Islet of Langerhans (tissue), 1 donor: ENCODE data around the gene KCNIP4.

Source experiments
- FAIRE-seq: peaks from one replicate; lab custom pipeline; 2011; peaks lifted over from hg19 to GRCh38; lab: Jason Lieb, UNC

Gene KCNIP4

DNA sequence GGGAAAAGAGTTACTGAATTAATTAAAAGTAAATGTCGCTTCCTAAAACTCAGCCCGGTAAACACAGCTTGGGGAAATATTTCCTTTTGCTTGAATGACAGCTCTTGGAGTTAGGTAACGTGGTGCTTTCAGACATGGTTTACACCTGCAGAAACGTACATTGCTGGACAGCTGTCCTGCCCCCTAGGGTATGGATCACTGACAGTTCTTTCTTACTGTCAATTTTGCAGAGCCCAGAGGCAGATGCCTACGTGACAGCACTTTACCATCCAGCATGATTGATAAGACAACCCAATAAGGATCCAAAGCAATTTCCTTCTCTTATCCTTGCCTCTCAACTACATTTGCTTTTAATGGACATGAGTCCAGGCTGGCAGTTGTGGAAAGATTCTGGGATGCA lies 913.8 kb downstream of the KCNIP4 start:
- no peak for FAIRE-seq

DNA sequence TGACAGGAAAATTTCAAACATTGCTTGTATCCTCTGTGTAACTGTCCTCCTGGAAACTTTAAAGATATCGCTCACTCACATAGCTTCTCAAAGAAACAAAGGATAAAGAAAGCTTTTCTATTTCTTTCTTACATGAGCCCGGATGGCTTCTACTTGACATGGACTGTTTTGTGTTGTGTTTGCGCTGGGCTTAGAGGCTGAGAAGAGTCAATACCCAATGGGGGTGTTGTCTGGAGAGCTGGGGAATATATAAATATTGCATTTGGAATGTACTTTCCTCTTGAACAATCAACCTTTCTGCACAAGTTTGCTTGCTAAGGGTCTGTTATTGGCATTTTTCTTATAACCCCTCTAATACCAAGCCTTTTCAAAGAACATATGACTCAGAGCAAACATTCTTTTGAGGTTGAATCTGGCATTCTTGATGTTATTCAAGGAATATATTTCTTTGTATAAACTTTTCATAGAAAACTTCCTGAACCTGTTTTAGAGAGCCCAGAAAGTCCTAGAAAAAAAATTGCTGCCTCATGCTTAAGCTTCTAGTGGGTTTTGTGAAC lies 916.4 kb downstream of the KCNIP4 start:
- no peak for FAIRE-seq

GRCh38 chr4:21018817-21019216 lies 929.8 kb downstream of the KCNIP4 start:
- FAIRE-seq: no peak

DNA sequence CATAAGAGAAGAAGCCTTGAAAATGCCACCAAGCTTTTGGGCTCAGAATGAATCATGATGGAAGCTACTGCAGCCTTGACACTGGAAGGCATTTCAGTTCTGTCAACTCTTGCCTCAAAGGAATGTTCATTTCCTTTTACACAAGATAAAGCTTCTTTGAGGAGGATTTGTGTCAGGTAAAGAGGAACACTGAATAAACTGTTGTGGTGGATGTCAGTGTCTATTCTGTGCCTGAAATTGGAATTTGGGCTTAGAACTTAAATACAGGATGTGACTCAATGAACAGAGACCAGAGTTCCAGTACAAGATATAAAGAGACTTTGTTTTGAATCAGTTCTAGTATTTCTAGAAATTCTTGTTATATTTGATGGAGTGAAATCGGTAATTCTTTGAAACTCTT lies 935.1 kb downstream of the KCNIP4 start:
- no peak for FAIRE-seq

DNA sequence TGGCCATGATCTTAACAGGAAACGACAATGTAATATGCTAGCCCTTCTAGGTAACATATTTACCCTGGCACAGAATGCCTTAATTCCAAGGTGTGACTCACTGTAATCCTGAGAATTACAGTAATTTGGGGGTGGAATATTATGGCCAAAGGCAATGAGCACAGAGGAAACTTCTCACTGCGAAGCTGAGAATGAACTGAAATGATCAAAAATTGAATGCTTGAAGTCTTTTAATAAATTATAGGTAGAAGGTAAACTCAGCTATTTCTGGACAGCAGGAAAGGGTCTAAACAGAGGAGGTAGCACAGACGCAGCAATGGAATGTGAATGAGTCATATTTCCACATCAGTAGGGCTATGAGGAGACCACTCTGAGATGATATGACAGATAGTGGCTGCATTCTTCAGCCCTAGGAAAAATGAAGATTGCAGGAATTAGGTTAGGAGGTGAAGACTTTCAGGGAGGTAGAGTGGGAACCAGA lies 935.7 kb downstream of the KCNIP4 start:
- no peak for FAIRE-seq

GRCh38 chr4:21011106-21011505 lies 937.5 kb downstream of the KCNIP4 start:
- FAIRE-seq: no peak

GRCh38 chr4:21009956-21010355 lies 938.6 kb downstream of the KCNIP4 start:
- no peak for FAIRE-seq

DNA sequence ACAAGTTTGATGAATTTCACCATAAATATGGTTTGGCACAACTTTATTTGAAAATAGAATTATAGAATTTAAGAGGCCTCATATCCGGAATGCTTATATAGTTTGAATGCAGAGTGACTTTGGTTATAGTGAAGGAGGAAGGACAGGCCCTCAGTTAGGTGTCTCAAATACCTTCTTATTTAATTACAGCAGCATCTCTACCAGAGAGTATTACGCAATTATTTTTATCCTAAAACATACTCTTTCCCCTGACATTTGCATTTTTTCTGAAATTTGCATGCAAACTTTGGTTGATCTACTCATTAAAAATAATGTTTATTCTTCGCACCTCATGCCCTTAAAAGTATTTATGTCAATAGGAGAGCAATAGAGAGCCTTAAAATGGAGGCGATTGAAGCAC lies 942.9 kb downstream of the KCNIP4 start:
- no peak for FAIRE-seq

DNA sequence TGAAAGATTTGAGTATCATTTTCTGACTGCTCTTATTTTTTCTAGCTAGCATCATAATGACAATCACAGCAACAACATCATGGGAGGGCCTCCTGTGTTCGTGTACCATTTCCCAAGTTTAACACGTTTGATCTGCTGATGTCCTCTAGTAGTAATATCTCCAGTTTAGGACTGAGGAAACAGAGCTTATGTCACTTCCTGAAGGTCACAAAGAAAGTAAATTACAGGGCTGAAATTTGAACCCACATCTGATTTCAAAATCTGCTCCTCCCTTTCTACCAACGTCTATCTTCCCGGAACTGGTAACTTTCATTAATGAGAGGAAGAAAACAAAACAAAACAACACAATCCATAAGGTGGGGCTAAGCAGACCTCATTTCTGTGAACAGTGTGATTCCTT lies 945.6 kb downstream of the KCNIP4 start:
- no peak for FAIRE-seq

GRCh38 chr4:21002286-21002685 lies 946.3 kb downstream of the KCNIP4 start:
- FAIRE-seq: no peak

- no peak for FAIRE-seq
Observed at GRCh38 chr4:21001490-21001889, 947.1 kb downstream of the KCNIP4 start.

DNA sequence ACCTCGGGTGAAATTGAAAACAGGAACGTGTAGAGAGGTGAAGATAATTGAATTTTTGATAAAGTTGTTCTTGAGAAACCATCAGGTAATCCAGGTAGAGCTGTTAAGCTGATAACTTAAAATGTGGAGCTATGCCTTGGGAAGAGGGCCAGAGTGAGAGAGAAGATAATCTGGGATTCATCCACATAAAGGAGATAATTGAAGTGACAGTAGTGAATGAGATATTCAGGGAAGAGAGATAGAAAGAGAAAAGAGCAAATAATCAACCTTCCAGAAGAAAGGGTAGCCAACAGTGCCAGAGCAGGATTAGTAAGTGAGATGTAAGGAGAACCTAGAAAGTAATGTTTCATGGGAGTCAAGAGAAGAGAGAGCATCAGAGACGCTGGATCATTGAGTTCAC lies 950.7 kb downstream of the KCNIP4 start:
- FAIRE-seq: no peak

DNA sequence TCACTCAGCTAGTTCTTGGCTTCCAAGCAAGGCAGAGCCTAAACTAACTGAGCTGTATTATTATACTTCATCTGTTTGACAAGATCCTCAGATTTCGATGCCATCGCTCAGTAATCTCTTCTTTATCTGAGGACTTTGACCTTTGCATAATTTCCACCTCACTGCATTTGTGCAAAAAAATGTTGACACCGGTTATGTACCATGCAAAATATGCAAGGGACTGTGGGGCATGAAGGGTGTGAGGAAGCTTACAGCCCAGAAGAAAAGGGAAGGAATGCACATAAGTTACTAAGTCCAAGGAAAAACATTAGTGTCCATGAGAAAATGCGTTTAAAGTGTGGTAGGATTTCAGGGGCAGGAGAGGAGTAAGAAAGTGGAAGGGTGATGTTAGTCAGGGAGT lies 953.0 kb downstream of the KCNIP4 start:
- FAIRE-seq: no peak

GRCh38 chr4:20995015-20995414 lies 953.6 kb downstream of the KCNIP4 start:
- FAIRE-seq: no peak

DNA sequence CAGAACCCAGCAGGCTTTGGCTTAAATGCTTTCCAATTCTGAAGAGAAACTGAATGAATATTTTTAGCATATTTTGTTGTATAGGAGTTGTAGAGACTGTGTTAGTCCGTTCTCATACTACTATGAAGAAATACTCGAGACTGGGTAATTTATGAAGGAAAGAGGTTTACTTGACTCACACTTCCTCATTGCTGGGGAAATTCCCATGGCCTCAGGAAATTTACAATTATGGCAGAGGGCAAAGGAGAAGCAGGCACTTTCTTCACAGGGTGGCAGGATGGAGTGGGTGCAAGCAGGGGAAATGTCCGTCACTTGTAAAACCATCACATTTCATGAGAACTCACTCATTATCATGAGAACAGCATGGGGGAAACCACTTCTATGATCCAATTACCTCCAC lies 956.6 kb downstream of the KCNIP4 start:
- no peak for FAIRE-seq

DNA sequence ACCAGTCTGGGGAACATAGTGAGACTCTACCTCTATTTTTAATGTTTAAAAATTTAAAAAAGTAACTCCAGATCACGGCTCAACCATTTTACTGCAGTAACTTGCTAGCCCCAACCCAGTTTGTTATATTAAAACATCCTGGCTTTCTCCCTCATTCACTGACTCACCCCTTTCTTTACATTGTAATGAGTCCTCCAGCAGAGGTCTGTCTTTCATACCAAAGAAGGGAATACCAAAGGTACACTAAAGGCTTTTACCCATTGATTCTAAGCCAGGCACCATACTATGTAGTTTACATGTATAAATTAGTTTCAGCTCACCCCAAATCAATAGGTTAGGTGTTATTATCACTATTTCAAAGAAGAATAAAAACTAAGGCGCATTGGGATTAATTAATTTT lies 961.4 kb downstream of the KCNIP4 start:
- no peak for FAIRE-seq

DNA sequence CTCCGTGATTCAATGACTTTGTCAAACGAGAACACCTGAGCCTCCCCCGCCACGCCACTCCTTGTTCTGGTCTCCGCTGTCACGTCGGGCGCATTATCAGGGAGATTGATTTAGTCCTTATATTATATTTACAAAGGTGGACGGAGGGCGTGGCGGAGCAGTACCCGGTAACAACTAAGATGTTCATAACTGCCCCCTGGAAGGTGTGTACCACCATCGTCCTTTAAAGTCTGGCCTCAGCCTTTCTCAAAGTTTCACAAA lies 964.1 kb downstream of the KCNIP4 start:
- FAIRE-seq: no peak

DNA sequence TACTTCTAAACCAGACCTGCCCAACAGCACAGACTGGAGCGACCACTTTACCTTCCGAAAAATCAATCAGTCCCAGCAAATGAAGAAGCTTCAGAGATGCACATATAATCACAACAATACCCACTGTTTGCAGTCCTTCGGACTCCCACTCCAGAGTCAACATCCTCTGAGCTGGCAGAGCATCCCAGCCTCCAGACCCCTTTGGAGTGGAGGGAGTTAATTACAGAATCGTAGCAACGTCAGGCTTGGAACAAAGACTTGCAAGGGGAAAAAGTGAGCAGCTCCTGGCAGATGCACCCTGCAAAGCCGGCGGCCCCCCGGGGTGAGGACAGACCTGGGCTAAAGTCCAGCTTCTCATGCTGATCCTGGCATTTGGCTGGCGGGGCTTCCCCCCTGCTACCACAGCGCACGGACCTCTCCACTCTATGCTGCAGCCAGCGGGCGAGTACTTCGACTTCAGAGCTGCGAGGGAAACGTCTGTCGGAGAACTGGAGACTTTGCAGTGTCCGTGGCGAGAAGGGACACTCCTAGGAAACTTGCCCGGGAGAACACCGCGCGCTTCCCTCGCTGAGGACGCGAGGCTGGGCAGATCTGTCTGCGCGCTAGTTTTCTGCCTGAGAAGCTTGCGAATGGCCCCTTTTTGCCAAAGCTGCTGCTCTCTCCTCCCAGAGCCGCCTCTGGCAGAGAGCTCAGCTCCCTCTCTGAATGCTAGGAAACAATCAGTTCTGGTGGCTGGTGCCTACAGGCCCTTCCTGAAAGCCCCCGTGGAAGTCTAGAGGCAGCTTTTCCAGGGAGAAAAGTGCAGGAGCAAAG lies 964.6 kb downstream of the KCNIP4 start:
- FAIRE-seq: no peak

DNA sequence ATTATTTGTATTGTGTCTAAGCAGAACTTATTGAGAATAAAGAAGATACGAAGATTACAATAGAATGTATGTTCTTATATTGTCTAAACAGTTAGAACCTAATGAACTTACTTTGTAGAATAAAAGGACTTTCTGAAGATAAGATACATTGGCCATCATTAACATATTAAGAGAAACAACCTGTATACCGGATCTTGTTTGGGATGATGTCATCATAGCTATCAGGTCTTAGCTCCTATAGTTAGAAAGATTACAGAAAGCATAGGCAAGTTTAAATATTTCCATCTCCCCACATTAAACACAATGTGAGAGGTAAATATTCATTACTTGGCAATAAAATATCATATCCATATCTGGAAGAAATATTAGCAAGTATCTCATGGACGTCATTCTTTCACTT lies 966.0 kb downstream of the KCNIP4 start:
- no peak for FAIRE-seq

GRCh38 chr4:20960291-20960690 lies 988.3 kb downstream of the KCNIP4 start:
- no peak for FAIRE-seq

DNA sequence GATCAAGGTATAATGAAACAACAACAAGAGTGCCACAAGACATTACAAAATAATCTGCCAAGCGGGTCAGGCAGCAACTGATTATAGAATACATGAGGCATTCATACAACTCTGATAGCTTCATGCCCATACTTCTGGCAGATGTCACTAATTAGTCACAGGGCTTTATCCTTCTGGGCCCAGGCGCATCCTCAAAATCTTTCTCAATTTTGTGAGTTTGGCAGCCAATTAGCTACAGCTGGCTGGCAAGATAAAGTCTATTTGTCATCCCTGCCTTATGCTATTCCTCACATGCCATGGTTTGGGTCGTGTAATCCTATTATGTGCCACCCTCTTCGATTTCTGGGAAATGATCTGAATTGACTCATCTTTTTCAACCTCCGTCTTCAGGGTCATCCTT lies 994.0 kb downstream of the KCNIP4 start:
- no peak for FAIRE-seq

GRCh38 chr4:20944961-20945360 lies 1003.6 kb downstream of the KCNIP4 start:
- no peak for FAIRE-seq

DNA sequence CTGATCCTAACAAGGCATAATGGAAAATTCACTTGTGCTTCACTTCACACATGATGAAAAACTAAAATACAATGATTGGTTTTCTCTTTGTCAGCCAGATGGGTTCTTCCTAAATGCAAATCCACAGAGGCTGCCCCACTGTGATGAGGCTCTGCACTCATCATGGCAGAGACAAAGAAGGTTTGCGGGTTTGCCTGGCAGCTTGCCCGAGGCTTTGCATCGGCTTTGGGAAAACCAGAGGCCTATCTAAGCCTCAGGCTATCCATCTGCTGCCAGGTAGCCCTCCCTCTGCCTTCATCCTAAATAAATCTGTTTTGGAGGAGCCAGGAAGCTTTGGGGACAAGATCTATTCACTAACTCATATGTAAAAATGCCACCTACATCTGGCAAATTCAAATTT lies 1004.1 kb downstream of the KCNIP4 start:
- FAIRE-seq: no peak

DNA sequence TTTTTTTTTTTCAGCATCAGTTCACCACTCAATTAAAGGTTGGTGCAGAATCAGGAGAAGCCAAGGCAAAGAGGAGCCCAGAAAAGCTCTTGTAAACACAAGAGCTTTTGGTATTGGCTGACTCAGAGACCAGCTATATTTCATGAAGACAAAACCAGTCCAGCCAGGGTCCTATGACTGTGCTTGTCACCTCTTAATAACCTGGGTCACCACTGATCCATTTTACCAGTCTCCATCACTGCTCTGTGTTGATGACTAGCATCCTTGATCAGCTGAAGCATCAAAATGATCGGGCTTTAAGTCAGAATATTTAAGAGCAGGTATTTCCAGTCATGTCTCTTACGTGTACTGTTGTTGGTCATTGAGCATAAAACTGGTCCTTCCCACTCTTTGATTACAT lies 1010.4 kb downstream of the KCNIP4 start:
- no peak for FAIRE-seq

- no peak for FAIRE-seq
Observed at GRCh38 chr4:20926529-20926928, 1022.0 kb downstream of the KCNIP4 start.
